MM.1S (cell line): Measurements from ENCODE around the gene CYB5R3.

Experiments used
- CTCF ChIP-seq: fragments of 300-600 bp; sonication (generic); IDR thresholded peaks from 2 replicates; pipeline ENCODE4 v1.5.1; 2016; ENCODE audit warnings: antibody characterized with exemption, low read length, mixed read lengths
- EZH2 ChIP-seq: fragments of 300-600 bp; sonication (generic); optimal IDR thresholded peaks from 2 replicates; pipeline ENCODE3; 2017; ENCODE audit warnings: low read depth, mild to moderate bottlenecking, antibody characterized with exemption, low read length, mixed read lengths
- EZH2phosphoT487 ChIP-seq: fragments of 300-600 bp; sonication (generic); IDR thresholded peaks from 2 replicates; pipeline ENCODE4 v1.6.1; 2018; ENCODE audit warnings: antibody characterized with exemption, low read length

- no peak for TF ChIP-seq EZH2
- TF ChIP-seq CTCF = no peak
- no peak for TF ChIP-seq EZH2phosphoT487
Observed at GRCh38 chr22:42644422-42645340, 4.5 kb downstream of the CYB5R3 start.
